ENCODE results near the gene CORT. TPM values are rescaled to one million over a fixed set of nuclear protein-coding genes. Genes with fewer than 3 reads are reported as not detected.

CORT gene
- total and polyA plus RNA-seq, 2 of the 4 experiments (the other 2 are of a cell fraction): 0.10 TPM; not detected in 1

DNA sequence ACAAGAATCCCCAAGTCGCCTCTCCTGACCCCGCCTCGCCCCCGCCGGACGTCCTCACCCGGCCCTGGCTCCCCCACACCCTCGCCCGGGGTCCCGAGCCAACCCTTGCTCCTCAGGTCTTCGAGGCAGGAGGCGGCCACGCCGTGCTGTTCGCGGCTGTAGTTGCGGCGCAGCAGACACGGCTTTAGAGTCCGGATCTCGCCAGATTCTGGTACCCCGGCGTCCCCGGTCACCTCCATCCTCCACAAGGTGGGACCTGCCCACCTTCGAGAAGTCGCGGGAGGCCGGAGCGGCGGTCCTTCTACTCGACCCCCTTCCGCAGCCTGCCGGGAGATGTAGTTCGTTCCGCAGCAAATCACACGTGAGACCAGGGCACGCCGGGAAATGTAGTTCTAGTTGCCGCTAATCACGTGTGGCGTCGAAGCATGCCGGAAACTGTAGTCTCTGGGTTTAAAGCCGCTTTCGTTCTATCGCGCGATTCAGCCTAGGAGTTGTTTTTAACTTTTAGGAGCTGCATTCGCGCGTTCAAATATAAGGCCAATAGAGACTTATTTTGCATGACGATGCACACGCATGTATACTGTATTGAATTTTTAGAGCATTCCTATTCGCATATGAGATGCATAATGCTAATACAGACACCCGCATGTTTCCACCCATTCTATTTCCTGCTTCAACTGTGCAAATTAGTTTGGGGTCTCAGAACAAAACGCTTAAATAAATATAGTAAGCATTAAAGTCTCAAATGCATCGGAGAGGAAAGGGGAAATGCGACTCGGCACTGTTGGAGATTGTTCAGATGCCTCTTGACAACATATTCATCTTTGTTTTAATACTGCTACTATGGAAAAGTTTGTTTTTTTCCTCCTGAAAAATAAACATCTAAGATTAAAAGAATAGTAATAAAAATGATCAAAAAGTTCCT, 22.7 kb downstream of the CORT start, which contains the start of gene DFFA:
Gene DFFA (minus strand): TSS at position 310 of the 925 bp plus-strand sequence. CDS start 71 bp downstream, at position 239.
- peak within 1 kb of the TSS; percentile 97 for H3K4me2 ChIP-seq (ENCODE audit: low read depth, low read length)
- no peaks in the 10 kb centered on the region; the same call in 1 of the 2 replicates for H3K9me1 ChIP-seq (ENCODE audit: insufficient read depth, low read length)

More for the DNA sequence above, 22.7 kb downstream of the CORT start, which contains the start of gene DFFA:
- peak within 1 kb of the TSS; percentile 37 for H2AK9ac ChIP-seq (replicated peaks; ENCODE audit: low read depth, low read length, poor library complexity)
- peak within 1 kb of the TSS; percentile 78 for H3K4me3 ChIP-seq (ENCODE audit: insufficient read depth, low read depth, low read length)
- WGBS, 2 experiments (ENCODE audit: extremely low coverage in 2 of 2, insufficient read length in 1 of 2): 1% methylated on average over 31 of the region's 59 CpGs; no CpG with 5 or more reads in 1 of the 2 experiments
- H3K9me3 ChIP-seq (ENCODE audit: control insufficient read depth, insufficient read depth, low read length): no peaks in the 10 kb centered on the region
- H4K8ac ChIP-seq (ENCODE audit: low read depth in 2 of 2, low read length in 2 of 2): peak within 1 kb of the TSS; percentile 63 to 72
- H4K91ac ChIP-seq (ENCODE audit: insufficient read depth, low read depth, low read length): peak within 1 kb of the TSS; percentile 5; the same call in 1 of the 2 replicates
- TF ChIP-seq FOS (IDR thresholded peaks at IDR 0.05; ENCODE audit: low read depth, low read length) (no peak), MXI1 (IDR thresholded peaks at IDR 0.05; ENCODE audit: borderline replicate concordance, low read depth, low read length) (peak; percentile 93), RCOR1 (IDR thresholded peaks at IDR 0.05; ENCODE audit: insufficient replicate concordance, low read length) (peak; percentile 22), USF2 (IDR thresholded peaks at IDR 0.05; ENCODE audit: low read depth, low read length) (peak; percentile 99), MAFK (IDR thresholded peaks at IDR 0.05; ENCODE audit: low read depth, low read length) (no peak), POLR2A (IDR thresholded peaks at IDR 0.05; ENCODE audit: low read depth, low read length) (no peak), MAZ (IDR thresholded peaks at IDR 0.05; ENCODE audit: borderline replicate concordance, low read depth, low read length) (peak; percentile 83), BHLHE40 (IDR thresholded peaks at IDR 0.05; ENCODE audit: low read depth, low read length) (peak; percentile 97)
- H3K36me3 ChIP-seq (ENCODE audit: control insufficient read depth, insufficient read depth, low read length): peaks cover 8% of the 10 kb centered on the region
- H3K4me1 ChIP-seq (ENCODE audit: control insufficient read depth, insufficient read depth, low read length): no peaks in the 10 kb centered on the region; the same call in 1 of the 2 replicates
- in situ Hi-C loops (cut with MboI; ENCODE audit: low sequenced_read_pairs) (no loop called here), dilution Hi-C loops (cut with HindIII; ENCODE audit: low sequenced_read_pairs, unreplicated experiment) (no loop called here), intact Hi-C loops (cut with micrococcal nuclease) (no loop called here)
- H3K27ac ChIP-seq (ENCODE audit: insufficient read depth, low read length): peak within 1 kb of the TSS; percentile 41
- peak within 1 kb of the TSS; percentile 25 for H3K23ac ChIP-seq (ENCODE audit: low read depth, low read length)
- H4K20me1 ChIP-seq (ENCODE audit: insufficient read depth, low read length): no peaks in the 10 kb centered on the region
- H3K9ac ChIP-seq (ENCODE audit: low read depth, low read length): peak within 1 kb of the TSS; percentile 79
- no peak within 1 kb of the TSS for H2BK15ac ChIP-seq (ENCODE audit: low read depth, low read length)
- peak; percentile 96 for DNase-seq
- CTCF ChIA-PET: no interaction called here
- H2BK120ac ChIP-seq (ENCODE audit: low read depth, low read length): no peak within 1 kb of the TSS
- peak within 1 kb of the TSS; percentile 7 for H3K56ac ChIP-seq (ENCODE audit: extremely low read depth, insufficient read depth, low read length)
- no peak within 1 kb of the TSS for H2BK20ac ChIP-seq (ENCODE audit: low read depth, low read length)
- H3K27me3 ChIP-seq (ENCODE audit: control insufficient read depth, insufficient read depth, low read length): no peaks in the 10 kb centered on the region
- peak within 1 kb of the TSS; percentile 52; the same call in 1 of the 2 replicates for H2AK5ac ChIP-seq (ENCODE audit: low read depth, low read length)
- no peak within 1 kb of the TSS for H3K18ac ChIP-seq (ENCODE audit: low read depth, low read length)
- no TSS peak for BruUV-seq (replicated peaks)
- H4K5ac ChIP-seq (ENCODE audit: low read depth, low read length): peak within 1 kb of the TSS; percentile 44; the same call in 1 of the 2 replicates
- peak within 1 kb of the TSS; percentile 11 for H2BK5ac ChIP-seq (ENCODE audit: low read depth, low read length, poor library complexity, severe bottlenecking)
- peak within 1 kb of the TSS; percentile 67 for H3K14ac ChIP-seq (replicated peaks; ENCODE audit: low read depth, low read length)
- ATAC-seq (ENCODE audit: low read depth): peak; percentile 84
- H3K79me1 ChIP-seq (ENCODE audit: low read depth in 1 of 2, low read length in 2 of 2): peaks cover 13 to 34% of the 10 kb centered on the region in 2 experiments
- POLR2A ChIA-PET (ENCODE audit: unreplicated experiment): interaction anchor here (0.5 to 0.6 kb wide), 2 partner anchors 13 to 1509 kb away, joined by 6 to 14 read pairs; no protein-coding TSS in a partner anchor
- H3K4ac ChIP-seq (ENCODE audit: low read depth, low read length): peak within 1 kb of the TSS; percentile 59
- peak within 1 kb of the TSS; percentile 95 for H2AFZ ChIP-seq (replicated peaks; ENCODE audit: low read length, poor library complexity)
